GM04504 (cell line): ENCODE measurements around the gene STK11.
A peak's percentile ranks its signal among the peaks of the same experiment; 100 is the strongest.

ENCODE experiments used
- DNase-seq: peaks from one replicate; pipeline ENCODE4 v3.0.0-alpha.2; 2012; ENCODE audit warnings: low read depth

The STK11 gene

GRCh38 chr19:1251330-1252220, 46.0 kb downstream of the STK11 start:
- DNase-seq = no peak

DNA sequence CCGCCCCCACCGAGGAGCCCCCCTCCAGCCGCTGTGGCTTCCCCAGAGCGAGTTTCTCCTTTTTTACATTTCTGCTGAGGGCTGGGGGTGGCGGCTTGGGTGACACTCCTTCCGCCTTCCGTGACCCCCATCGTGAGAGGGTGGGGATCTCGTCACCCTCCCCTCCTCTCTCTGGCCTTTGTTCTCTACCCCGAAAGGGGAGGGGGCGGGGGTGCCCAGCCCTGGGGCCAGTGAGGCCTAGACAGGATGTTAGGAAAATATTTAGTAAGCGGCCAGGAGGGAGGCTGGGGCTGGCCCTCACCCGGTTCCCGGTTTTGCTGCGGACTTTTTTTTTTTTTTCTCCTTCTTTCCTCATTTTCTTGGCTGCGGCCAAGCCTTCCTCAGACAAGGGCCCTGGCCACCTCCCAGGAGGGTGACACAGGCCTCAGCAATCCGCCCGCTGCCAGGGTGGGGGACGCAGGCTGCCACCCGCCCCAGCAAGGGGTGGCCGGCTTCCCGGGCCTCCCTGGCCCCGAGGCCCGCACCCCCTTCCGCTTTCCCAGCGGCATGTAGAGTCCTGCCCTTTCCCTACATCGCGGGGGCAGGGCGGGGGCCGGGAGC, 46.7 kb downstream of the STK11 start:
- DNase-seq = peak; percentile 94

DNA sequence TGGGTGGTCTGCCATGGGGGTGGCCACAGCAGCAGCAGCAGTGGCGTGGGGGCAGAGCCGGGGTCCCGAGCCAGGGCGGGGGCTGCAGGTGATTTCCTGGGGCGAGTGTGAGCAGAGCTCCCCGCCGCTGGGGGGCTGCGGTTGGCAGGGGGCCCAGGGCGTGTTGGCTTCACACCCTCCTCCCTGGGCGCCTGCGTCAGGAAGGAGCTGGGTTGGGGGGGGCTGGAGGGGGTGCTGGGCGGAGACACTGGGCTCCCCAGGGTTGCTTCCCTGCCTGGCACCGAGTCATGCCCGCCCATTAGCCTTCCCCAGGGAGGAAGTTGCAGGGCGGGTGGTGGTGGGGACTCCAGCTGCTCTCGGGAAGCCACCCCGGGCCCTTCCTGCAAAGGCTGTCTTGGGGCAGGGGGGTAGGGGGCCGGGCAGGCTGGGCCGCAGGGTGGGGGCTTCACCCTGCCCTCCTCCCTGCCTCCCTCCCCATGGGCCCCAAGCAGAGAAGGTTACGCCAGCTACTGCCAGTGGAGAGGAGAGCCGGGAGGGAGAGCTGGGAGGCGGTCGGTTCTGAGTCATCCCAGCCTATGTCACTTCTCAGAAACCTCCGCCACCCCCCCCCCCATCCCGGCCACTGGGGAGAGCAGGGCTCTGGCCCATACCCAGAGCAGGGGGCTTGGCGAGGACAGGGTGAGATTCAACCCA, 47.4 kb downstream of the STK11 start:
- DNase-seq = peak; percentile 96

DNA sequence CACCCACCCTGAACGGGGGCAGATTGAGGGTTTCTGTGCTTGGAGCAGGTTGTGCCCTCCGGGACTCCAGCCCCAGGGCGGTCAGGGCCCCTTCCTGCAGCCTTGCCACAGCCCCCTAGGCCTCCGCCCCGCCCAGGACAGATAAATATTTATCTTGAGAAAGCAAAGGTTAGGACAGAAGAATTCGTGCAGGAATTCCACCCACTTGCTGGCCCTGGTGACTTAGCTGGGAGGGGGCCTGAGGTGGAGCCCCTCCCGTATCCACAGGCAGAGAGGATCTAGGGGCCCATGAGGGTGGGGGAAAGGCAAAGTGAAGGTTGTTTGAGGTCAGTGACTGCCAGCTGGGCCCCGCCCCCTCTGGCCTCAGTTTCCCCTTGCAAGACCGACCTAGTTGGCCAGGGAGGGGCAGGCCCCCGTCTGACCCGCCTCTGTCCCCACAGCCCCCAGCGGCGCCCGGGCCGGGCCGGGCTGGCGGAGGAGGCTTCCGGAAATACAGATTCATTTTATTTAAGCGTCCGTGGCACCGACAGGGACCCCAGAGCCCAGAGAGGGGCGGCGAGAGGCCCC, 48.0 kb downstream of the STK11 start:
- no peak for DNase-seq

GRCh38 chr19:1254081-1254527, 48.5 kb downstream of the STK11 start:
- DNase-seq = no peak

DNA sequence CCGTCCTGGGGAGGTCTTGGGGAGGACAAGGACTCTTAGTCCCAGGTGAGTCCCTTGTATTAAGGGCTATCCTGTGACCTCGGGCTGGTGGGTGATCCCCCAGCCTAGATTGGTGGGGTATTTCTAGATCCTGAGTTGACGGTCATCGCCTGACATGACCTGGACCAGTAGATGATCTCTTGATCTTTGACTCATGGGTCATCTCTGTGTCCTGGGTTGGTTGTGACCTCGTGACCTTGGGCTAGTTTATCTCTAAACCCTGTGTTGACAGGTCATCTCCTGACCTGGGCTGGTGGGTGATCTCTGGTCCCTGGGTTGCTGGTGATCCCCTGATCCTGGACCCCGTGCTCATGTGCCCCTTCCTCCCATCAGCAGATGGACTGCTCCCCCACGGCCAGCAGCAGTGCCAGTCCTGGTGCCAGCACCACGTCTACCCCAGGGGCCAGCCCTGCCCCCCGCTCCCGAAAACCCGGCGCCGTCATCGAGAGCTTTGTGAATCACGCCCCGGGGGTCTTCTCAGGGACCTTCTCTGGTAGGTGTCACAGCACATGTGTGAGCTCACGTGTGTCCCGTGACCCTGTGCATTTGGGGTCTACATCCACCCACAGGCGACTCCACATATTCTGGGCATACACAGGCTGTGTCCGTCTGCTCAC, 49.1 kb downstream of the STK11 start:
- no peak for DNase-seq

- no peak for DNase-seq
Observed at GRCh38 chr19:1255186-1256161, 49.9 kb downstream of the STK11 start.

DNA sequence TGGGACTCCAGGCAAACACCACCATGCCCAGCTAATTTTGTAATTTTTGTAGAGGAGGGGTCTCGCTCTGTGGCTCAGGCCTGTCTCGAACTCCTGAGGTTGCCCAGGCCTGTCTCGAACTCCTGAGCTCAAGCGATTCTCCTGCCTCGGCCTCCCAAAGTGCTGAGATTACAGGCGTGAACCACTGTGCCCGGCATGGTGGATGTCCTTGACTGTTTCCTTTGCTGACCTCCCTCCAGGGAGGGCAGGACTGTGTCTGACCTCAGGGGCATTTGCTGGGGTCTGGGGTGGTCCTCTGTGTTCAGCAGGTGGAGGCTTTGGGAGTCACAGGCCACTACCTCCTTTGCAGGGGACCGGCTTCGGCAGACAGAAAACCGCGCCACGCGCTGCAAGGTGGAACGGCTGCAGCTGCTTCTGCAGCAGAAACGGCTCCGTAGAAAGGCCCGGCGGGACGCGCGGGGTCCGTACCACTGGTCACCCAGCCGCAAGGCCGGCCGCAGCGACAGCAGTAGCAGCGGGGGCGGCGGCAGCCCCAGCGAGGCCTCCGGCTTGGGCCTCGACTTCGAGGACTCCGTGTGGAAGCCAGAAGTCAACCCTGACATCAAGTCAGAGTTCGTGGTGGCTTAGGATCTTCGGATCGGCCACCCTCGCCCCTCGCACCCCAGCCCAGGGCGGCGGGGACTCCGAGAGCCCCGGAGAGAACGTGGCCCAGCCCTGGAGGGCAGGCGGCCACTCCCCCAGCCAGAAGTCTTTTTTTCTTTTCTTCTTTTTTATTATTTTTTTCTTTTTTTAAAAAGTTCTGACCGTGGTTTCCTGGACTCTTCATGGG, 51.3 kb downstream of the STK11 start:
- no peak for DNase-seq

DNA sequence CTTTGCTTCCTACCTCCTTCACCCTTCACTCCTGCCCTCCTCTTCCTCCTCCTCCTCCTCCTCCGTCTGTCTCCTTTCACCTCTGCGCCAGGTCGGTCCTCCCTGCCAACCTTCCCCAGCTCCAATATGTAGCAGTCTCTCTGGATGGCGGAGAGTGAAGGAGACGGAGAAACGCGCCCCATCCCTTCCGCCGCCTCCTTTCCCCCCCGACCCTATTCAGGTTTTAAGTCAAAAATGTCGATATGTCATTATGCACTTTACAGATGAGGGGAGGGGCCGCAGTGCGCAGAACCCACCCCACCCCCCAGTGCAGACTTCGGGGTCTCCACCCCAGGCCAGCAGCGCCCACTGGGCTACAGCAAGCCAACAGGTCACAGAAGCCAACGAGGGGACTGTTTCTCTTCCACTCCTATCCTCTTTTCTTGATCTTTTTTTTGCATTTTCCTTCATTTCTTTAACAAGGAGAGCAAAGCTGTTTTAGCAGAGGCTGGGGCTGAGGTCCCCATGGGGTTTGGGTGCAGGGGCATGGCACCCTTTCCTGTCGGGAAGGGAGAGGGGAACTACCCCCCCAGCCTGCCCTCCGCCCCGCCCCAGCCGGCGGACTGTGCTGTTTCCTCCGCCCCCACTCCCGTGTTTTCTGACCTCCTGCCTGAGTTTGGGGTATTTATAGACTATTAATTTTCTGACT, 52.0 kb downstream of the STK11 start:
- DNase-seq = no peak

- no peak for DNase-seq
Observed at GRCh38 chr19:1258163-1258492, 52.5 kb downstream of the STK11 start.

DNA sequence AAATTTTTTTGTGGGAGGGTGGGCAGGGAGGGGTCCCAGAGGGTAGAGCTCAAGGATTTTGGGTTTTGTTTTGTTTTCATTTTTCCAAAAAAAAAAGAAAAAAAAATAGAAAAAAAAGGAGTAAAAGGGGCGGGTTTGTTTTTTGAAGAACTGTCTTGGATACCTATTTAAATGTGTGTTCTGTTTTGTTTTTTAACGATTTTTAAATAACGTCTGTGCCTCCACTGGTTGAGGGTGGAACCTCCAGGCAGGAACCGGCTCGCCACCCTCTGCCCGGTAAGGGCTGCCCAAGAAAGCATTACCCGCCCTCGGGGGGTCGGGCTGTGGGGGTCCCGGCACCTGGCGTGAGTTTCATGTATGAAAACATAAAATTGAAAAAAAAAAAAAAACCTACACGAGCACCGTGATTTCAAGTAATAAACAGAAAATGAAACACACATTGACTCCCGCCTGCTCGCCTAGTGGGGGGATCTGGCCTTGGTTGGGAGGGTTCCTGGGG, 53.2 kb downstream of the STK11 start:
- no peak for DNase-seq

DNA sequence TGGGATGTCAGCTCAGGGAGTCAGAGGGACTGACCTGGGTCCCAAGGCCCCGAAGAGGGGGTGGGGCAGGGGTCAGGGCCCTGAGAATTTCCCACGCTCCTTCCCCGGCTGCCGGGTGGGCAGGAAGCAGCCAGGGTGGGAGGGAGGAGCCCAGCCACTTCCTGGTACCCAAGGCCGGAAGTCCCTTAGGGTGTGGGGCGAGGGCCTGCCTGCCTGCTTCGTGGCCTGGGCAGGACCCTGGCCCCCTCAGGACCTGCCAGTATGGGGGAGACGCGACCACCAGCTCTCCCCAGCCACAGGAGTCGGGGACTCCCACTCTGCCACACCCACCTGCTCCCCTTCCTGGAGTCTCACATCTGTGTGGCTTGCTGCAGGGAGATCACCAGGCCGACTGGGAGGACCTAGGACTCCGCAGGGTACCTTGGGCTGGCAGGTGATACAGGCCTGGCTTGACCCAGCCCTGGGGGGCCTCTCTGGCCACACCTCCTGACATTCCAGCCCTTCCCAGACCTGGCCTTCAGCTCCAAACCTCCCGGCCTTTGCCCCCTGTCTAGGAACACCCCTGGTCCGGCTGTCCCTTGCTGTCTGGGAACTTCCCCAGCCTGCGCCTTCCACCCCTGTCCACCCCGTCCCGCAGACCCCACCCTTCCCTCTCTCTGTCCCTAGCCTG, 53.8 kb downstream of the STK11 start:
- DNase-seq = no peak

DNA sequence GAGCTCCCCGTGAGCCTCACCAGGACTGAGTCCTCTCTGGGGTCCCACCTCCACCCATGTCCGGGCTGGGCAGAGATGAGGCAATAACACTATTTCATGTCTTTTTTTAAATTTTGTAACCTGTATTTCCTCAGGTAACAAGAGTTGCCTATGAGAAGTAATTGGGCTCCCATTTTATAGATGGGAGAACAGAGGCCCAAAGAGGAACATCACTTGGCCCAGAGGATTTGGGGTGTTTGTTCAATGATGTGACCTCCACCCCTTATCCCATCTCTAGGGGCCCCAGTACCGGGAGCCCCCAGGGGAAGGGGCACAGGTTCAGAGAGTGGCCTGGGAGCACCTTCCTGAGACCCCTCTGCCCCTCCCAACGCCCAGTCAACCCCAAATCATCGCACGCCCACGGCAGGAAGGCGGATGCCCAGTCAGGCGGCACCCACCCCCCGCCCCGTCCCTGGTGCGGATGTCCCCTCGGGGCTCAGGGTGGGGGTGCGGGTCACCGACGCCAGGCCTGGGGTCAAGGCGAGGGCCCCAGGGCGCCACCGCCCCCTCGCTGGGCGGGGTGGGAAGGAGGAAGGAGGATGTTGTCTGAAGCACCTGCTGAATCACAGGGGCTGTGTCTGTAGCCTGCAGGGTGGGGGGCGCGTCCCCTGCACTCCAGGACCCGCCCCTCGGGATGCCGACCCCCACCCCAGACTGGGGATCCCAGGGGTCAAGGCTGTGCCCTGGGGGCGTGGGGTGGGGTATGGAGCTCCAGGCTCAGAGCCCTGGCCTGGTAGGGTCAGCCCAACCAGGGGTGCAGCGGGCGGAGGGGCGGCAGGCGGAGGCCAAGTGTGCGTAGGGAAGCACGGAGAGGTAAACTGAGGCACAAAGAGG, 54.5 kb downstream of the STK11 start:
- DNase-seq = no peak

DNA sequence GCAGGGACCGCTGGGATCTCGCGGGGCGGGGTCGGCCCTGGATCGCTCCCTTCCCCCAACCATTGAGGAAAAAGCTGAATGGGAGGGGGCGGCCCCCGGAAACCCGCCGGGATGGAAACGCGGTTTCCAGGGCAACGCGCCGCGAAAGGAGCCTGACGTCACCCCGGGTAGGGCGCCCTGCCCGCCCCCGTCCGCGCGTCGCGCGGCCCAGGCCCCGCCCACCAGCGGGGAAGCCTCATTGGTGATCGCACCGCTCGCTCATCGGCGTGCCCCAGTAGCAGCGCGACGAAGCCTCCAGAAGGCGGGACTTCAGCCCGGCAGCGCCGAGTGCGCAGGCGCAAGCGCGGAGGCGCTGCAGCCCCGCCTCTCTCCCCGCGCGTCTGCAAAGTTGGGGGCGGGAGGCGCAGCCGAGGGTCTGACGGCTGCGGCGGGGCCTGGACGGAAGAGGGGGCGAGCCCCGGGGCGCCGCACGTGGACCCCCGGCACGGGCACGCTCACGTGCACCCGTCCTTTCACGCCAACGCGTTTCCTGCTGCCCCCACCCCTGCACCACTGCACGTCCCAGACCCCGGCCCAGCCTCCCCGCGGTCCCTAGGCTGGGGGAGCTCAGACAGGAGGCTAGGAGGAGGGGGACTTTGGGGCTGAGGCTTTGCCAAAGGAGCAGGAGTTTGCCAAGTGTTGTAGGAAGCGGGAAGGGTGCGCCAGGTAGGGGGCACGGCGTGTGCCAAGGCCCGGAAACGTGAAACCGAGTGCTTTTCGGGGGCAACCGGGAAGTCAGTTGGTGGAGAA, 55.4 kb downstream of the STK11 start:
- DNase-seq = peak; percentile 91

- DNase-seq = no peak
Observed at GRCh38 chr19:1261538-1261797, 55.9 kb downstream of the STK11 start.

DNA sequence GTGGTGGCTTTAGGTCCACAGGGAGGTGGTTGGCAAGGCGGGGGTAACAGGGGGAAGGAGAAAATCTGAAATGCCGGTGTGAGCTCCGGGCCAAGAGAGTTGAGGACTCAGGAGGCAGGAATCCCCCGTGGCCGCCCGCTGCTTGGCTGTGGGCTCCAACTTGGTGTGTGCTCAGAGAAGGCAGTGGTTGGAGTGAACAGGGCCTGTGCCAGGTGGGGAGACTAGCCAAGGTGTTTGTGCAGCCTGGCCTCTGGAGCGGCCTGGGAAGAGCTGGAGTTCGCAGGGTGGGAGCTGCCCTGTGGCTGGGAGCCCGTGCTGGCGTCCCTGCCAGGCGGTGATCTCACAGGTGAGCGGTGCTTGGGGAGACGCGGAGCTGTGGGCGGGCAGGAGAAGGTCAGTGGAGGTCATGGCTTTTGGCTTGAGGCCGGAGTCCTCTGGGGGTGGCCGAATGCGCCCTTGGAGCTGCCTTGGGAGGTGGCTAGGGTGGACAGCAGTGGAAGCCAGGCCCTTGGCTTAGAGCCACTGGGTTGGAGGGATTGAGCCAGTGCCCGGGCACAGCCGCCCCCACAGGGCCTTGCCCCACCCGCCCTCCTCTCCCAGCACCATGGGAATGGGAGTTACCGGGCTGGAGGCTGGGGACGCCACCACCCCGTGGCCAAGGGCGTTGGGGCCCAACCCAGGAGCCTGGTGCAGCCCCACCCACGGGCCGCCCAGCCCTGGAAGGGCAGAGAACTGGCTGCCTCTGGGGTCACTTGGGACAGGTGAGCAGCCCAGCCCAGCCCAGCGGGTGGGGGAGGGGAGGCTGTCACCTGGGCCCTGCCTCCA, 56.4 kb downstream of the STK11 start:
- DNase-seq = no peak
